ENCODE data around the gene SLC6A4.

The SLC6A4 gene

GRCh38 chr17:30225919-30226553 is 9.5 kb downstream of the SLC6A4 start:
- no peak for DNase-seq (ENCODE audit: extremely low spot score)
- ChIA-PET POLR2A (no interaction called here), CTCF (interaction anchor here (1.2 to 5.9 kb wide), 4 partner anchors 12 to 130 kb away, joined by 3 to 38 read pairs (median 4); partner anchors contain the start of gene SLC6A4)
- TF ChIP-seq CTCF (IDR thresholded peaks at IDR 0.05; ENCODE audit: control extremely low read depth, extremely low read depth, low read depth, missing control alignments): no peak

- DNase-seq (ENCODE audit: extremely low spot score): no peak
- no peak for TF ChIP-seq CTCF (IDR thresholded peaks at IDR 0.05; ENCODE audit: control extremely low read depth, extremely low read depth, low read depth, missing control alignments)
- POLR2A ChIA-PET: no interaction called here
- CTCF ChIA-PET: interaction anchor here (0.7 to 5.9 kb wide), 6 partner anchors 13 to 129 kb away, joined by 3 to 38 read pairs (median 4); partner anchors contain the start of gene SLC6A4
These were observed 10.4 kb downstream of the SLC6A4 start for GRCh38 chr17:30225112-30225511.

- no peak for TF ChIP-seq CTCF (IDR thresholded peaks at IDR 0.05; ENCODE audit: control extremely low read depth, extremely low read depth, low read depth, missing control alignments)
- ChIA-PET POLR2A (no interaction called here), CTCF (interaction anchor here (0.7 to 5.9 kb wide), 6 partner anchors 9 to 128 kb away, joined by 3 to 38 read pairs (median 4); partner anchors contain the start of gene SLC6A4)
- DNase-seq (ENCODE audit: extremely low spot score): no peak
These were observed 11.0 kb downstream of the SLC6A4 start for GRCh38 chr17:30224419-30224960.

- ChIA-PET CTCF (interaction anchor here (1.0 to 5.9 kb wide), 5 partner anchors 15 to 118 kb away, joined by 3 to 38 read pairs (median 3); partner anchors contain the start of gene SLC6A4), POLR2A (interaction anchor here (0.5 kb wide), 1 partner anchor 265 kb away, joined by 4 read pairs; no protein-coding TSS in a partner anchor)
- no peak for DNase-seq (ENCODE audit: extremely low spot score)
- no peak for TF ChIP-seq CTCF (IDR thresholded peaks at IDR 0.05; ENCODE audit: control extremely low read depth, extremely low read depth, low read depth, missing control alignments)
These were observed 12.7 kb downstream of the SLC6A4 start for GRCh38 chr17:30222721-30223175.

GRCh38 chr17:30222251-30222650 is 13.2 kb downstream of the SLC6A4 start:
- DNase-seq (ENCODE audit: extremely low spot score): no peak
- ChIA-PET CTCF (interaction anchor here (1.3 to 5.9 kb wide), 4 partner anchors 15 to 118 kb away, joined by 3 to 38 read pairs (median 8); partner anchors contain the start of gene SLC6A4), POLR2A (no interaction called here)
- TF ChIP-seq CTCF (IDR thresholded peaks at IDR 0.05; ENCODE audit: control extremely low read depth, extremely low read depth, low read depth, missing control alignments): no peak

- POLR2A ChIA-PET: no interaction called here
- TF ChIP-seq CTCF (IDR thresholded peaks at IDR 0.05; ENCODE audit: control extremely low read depth, extremely low read depth, low read depth, missing control alignments): no peak
- CTCF ChIA-PET: interaction anchor here (1.0 to 5.9 kb wide), 6 partner anchors 10 to 291 kb away, joined by 3 to 38 read pairs (median 9); partner anchors contain the start of gene SLC6A4
- DNase-seq (ENCODE audit: extremely low spot score): no peak
These were observed 14.2 kb downstream of the SLC6A4 start for GRCh38 chr17:30221346-30221745.

Data from GM10248 (cell line).